GM12891 (cell line): Measurements from ENCODE around the gene KPTN.

Source experiments
- POLR2A ChIP-seq: IDR thresholded peaks from 2 replicates; pipeline ENCODE4 v1.6.1; 2011; ENCODE audit warnings: low read depth, low read length, control low read depth
- POLR2AphosphoS5 ChIP-seq: IDR thresholded peaks from 2 replicates; pipeline ENCODE4 v1.6.1; 2011; ENCODE audit warnings: low read depth, low read length, control low read depth
- SPI1 ChIP-seq: IDR thresholded peaks from 2 replicates; pipeline ENCODE4 v1.6.1; 2011; ENCODE audit warnings: low read depth, low read length, control low read depth
- TAF1 ChIP-seq: IDR thresholded peaks from 2 replicates; pipeline ENCODE4 v1.6.1; 2011; ENCODE audit warnings: low read depth, low read length, control low read depth

- TF ChIP-seq POLR2A = no peak
- no peak for TF ChIP-seq SPI1
- no peak for TF ChIP-seq POLR2AphosphoS5
- TF ChIP-seq TAF1 = no peak
These were observed 45.2 kb upstream of the KPTN start for GRCh38 chr19:47529018-47529742.
